Measurements from ENCODE around the gene ATP6V1A. TPM values are rescaled to one million over a fixed set of nuclear protein-coding genes. Genes with fewer than 3 reads are reported as not detected.

Gene ATP6V1A
- total RNA-seq, 4 donors from 2014 or later: 23.0 to 38.8 (median 26.1) TPM

DNA sequence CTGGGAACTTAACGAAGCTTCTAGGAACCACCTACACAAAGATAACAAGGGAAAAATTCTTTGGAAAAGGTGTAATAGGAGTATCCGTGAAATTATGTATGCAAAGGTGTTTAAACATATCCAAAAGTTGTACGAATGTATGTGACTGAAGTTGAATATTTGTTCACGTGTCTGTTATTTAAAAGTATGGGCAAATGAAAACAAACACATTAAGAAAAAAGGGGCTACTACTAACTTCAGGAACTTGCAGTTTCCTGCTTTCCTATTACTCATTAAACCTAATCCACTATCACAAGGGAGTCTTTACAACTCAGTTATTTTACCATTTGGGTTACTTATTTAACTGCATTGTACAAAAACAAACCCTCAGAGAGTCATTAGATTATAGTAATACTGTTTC is 57.8 kb downstream of the ATP6V1A start:
- ATAC-seq: no peak
- TF ChIP-seq POLR2AphosphoS5 (IDR thresholded peaks at IDR 0.05) (no peak), POLR2A (IDR thresholded peaks at IDR 0.05) (no peak), EP300 (IDR thresholded peaks at IDR 0.05) (no peak), CTCF (IDR thresholded peaks at IDR 0.05) (no peak)
- Histone ChIP-seq H3K4me1 (no peaks in the 10 kb centered on the region), H3K27ac (no peak overlapping the region), H3K27me3 (no peaks in the 10 kb centered on the region), H3K4me3 (no peak overlapping the region), H3K9me3 (no peaks in the 10 kb centered on the region), H3K36me3 (peaks cover 0 to 99% of the 10 kb centered on the region in 2 donors)
- 85 to 89% methylated on average over 4 of the region's 4 CpGs for whole genome bisulfite sequencing, 2 donors (ENCODE audit: low coverage in 1 of 2)

- peaks cover 0 to 99% of the 10 kb centered on the region in 2 donors for H3K36me3 ChIP-seq
- ATAC-seq: no peak
- TF ChIP-seq POLR2AphosphoS5 (IDR thresholded peaks at IDR 0.05) (no peak), CTCF (IDR thresholded peaks at IDR 0.05) (no peak), EP300 (IDR thresholded peaks at IDR 0.05) (no peak), POLR2A (IDR thresholded peaks at IDR 0.05) (no peak)
- no peaks in the 10 kb centered on the region for H3K9me3 ChIP-seq
- 89 to 93% methylated on average over 2 to 3 of the region's 3 CpGs for WGBS, 2 donors (ENCODE audit: low coverage in 1 of 2)
- no peaks in the 10 kb centered on the region for H3K4me1 ChIP-seq
- no peaks in the 10 kb centered on the region for H3K27me3 ChIP-seq
- H3K4me3 ChIP-seq: no peak overlapping the region
- no peak overlapping the region for H3K27ac ChIP-seq
Measured at GRCh38 chr3:113805249-113805648, 58.4 kb downstream of the ATP6V1A start.

DNA sequence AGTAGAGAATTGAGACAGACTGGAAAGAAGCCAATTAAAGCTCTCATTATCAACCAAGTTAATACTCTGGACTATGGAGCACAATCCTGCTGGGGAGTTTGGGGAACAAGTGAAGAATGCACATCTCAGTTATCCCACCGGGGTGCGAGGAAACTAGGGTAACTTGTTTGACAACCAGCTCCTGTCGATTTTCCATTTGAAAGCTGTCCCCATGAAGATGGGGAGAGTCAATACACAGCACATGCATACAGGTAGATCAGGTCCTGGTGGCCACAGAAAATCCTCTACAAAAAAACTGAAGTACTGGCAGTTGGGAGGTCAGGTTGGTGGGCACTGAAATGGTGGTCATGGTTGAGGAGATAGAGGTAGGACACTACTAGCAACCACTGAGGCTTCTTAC is 66.0 kb downstream of the ATP6V1A start:
- peaks cover 0 to 46% of the 10 kb centered on the region in 2 donors for H3K36me3 ChIP-seq
- ATAC-seq: no peak
- H3K27ac ChIP-seq: no peak overlapping the region
- no peak for TF ChIP-seq CTCF (IDR thresholded peaks at IDR 0.05)
- TF ChIP-seq POLR2A (IDR thresholded peaks at IDR 0.05): no peak
- TF ChIP-seq POLR2AphosphoS5 (IDR thresholded peaks at IDR 0.05): no peak
- no peak for TF ChIP-seq EP300 (IDR thresholded peaks at IDR 0.05)
- no peaks in the 10 kb centered on the region for H3K9me3 ChIP-seq
- 100% methylated on average over 2 of the region's 3 CpGs; no CpG with 5 or more reads in 1 of the 2 donors for WGBS, 2 donors (ENCODE audit: low coverage in 1 of 2)
- no peaks in the 10 kb centered on the region for H3K27me3 ChIP-seq
- no peak overlapping the region for H3K4me3 ChIP-seq
- no peaks in the 10 kb centered on the region for H3K4me1 ChIP-seq

DNA sequence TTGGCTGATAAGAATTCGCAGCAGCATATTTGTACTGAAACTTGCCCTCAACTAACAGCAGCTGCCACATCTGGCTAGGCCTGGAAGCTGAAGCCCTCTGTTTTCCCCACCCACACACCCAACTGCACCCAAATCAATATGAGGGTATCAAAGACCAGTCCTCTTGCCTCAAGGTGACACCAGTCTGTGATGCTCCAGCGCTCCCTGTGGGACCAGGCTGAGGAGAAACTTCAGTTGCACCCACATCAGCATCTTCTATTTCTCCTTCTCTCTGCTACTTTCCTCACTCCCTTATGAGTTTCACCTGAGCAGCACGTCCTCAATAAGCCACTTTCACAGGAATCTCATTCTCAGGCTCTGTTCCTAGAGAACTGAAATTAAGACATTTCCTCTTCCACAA is 73.0 kb downstream of the ATP6V1A start:
- Histone ChIP-seq H3K27ac (no peak overlapping the region), H3K36me3 (no peaks in the 10 kb centered on the region), H3K4me1 (no peaks in the 10 kb centered on the region), H3K4me3 (no peak overlapping the region), H3K9me3 (no peaks in the 10 kb centered on the region), H3K27me3 (no peaks in the 10 kb centered on the region)
- no peak for TF ChIP-seq CTCF (IDR thresholded peaks at IDR 0.05)
- no peak for TF ChIP-seq POLR2AphosphoS5 (IDR thresholded peaks at IDR 0.05)
- TF ChIP-seq EP300 (IDR thresholded peaks at IDR 0.05): no peak
- no peak for TF ChIP-seq POLR2A (IDR thresholded peaks at IDR 0.05)
- ATAC-seq: no peak
- WGBS, 2 donors (ENCODE audit: low coverage in 1 of 2): 90 to 100% methylated on average over 1 to 2 of the region's 3 CpGs

GRCh38 chr3:113825090-113825489 is 78.3 kb downstream of the ATP6V1A start:
- WGBS, 2 donors (ENCODE audit: low coverage in 1 of 2): 39 to 86% methylated on average over 2 of the region's 2 CpGs
- no peaks in the 10 kb centered on the region for H3K4me1 ChIP-seq
- H3K4me3 ChIP-seq: no peak overlapping the region
- TF ChIP-seq CTCF (IDR thresholded peaks at IDR 0.05) (no peak), POLR2AphosphoS5 (IDR thresholded peaks at IDR 0.05) (no peak), POLR2A (IDR thresholded peaks at IDR 0.05) (no peak), EP300 (IDR thresholded peaks at IDR 0.05) (no peak)
- H3K27ac ChIP-seq: no peak overlapping the region
- H3K36me3 ChIP-seq: no peaks in the 10 kb centered on the region
- ATAC-seq: no peak
- H3K27me3 ChIP-seq: no peaks in the 10 kb centered on the region
- H3K9me3 ChIP-seq: no peaks in the 10 kb centered on the region

All from gastroesophageal sphincter (tissue), 4 donors.